Panc1 (cell line): ENCODE data around the gene GRM7. TPM values are rescaled to one million over a fixed set of nuclear protein-coding genes. Genes with fewer than 3 reads are reported as not detected.

Source experiments
- ATAC-seq: fragments of 200-7000 bp; cut with Tn5 transposase; 2 replicates; pipeline ENCODE4 v1.9.1; 2020; ENCODE audit warnings: mild to moderate bottlenecking, moderate library complexity
- BruUV-seq: library from RNA; stranded (reverse); fragments of 400-500 nt; replicated peaks from 2 replicates; lab custom pipeline; 2021; lab: Mats Ljungman, UMichigan
- CTCF ChIA-PET: fragments of 300-600 bp; sonication (Branson Sonifier 250); formaldehyde crosslinking; loops from one replicate; lab custom pipeline; 2022; ENCODE audit warnings: antibody characterized with exemption; lab: Charles Lee
- POLR2A ChIA-PET: fragments of 300-600 bp; sonication (Branson Sonifier 250); formaldehyde crosslinking; loops from one replicate; lab custom pipeline; 2022; ENCODE audit warnings: antibody characterized with exemption; lab: Charles Lee
- DNase-seq: peaks from one replicate; pipeline ENCODE4 v3.0.0-alpha.2; 2010; ENCODE audit warnings: low read depth, low spot score
- H3K27ac ChIP-seq: 2 replicates; pipeline ENCODE4 v1.5.1; 2011; ENCODE audit warnings: mild to moderate bottlenecking, low read length, inconsistent platforms
- H3K27me3 ChIP-seq: fragments of 200-500 bp; sonication (Bioruptor generic); 2 replicates; pipeline ENCODE4 v1.6.0; 2014; ENCODE audit warnings: low read length, inconsistent platforms; ENCODE audit not compliant: control insufficient read depth, insufficient read depth
- H3K36me3 ChIP-seq: fragments of 200-500 bp; sonication (Bioruptor generic); 2 replicates; pipeline ENCODE4 v1.5.1; 2014; ENCODE audit warnings: inconsistent platforms, mild to moderate bottlenecking, low read length, moderate library complexity; ENCODE audit not compliant: control insufficient read depth, insufficient read depth
- H3K4me1 ChIP-seq: 2 replicates; pipeline ENCODE4 v1.5.1; 2011; ENCODE audit warnings: inconsistent platforms, mild to moderate bottlenecking, low read length, moderate library complexity; ENCODE audit not compliant: control insufficient read depth, insufficient read depth
- H3K4me3 ChIP-seq, 2 experiments: 2 replicates each; pipeline ENCODE4 v1.5.1; 2011 to 2012; ENCODE audit warnings: low read depth in 2 of 2, low read length in 2 of 2, mild to moderate bottlenecking in 2 of 2, inconsistent platforms in 1 of 2, moderate library complexity in 1 of 2
- H3K9me3 ChIP-seq: fragments of 200-500 bp; sonication (Bioruptor generic); 2 replicates; pipeline ENCODE4 v1.5.1; 2014; ENCODE audit warnings: low read depth, mild to moderate bottlenecking, inconsistent platforms, low read length, moderate library complexity; ENCODE audit not compliant: control insufficient read depth, insufficient read depth
- CTCF ChIP-seq: fragments of 450-650 bp; IDR thresholded peaks from 2 replicates; pipeline ENCODE4 v1.5.1; 2017; ENCODE audit warnings: mild to moderate bottlenecking
- POLR2AphosphoS5 ChIP-seq: IDR thresholded peaks from 2 replicates; pipeline ENCODE4 v1.6.1; 2012; ENCODE audit warnings: mild to moderate bottlenecking, low read depth, low read length, moderate library complexity
- SIN3A ChIP-seq: IDR thresholded peaks from 2 replicates; pipeline ENCODE4 v1.6.1; 2012; ENCODE audit warnings: low read depth, mild to moderate bottlenecking, low read length, moderate library complexity, borderline replicate concordance; ENCODE audit not compliant: insufficient read depth
- TCF7L2 ChIP-seq: IDR thresholded peaks from 2 replicates; pipeline ENCODE4 v1.6.1; 2011; ENCODE audit warnings: mild to moderate bottlenecking, low read depth, low read length, inconsistent platforms
- in situ Hi-C: cut with HindIII; loops from 2 replicates; pipeline ENCODE4 v1.10.0; 2016; ENCODE audit warnings: low sequenced_read_pairs, low pct_unique_long_range_greater_than_20kb
- intact Hi-C: fragments of 100-400 bp; cut with micrococcal nuclease; formaldehyde crosslinking; loops from one replicate; pipeline ENCODE4 v1.10.0; 2022; ENCODE audit not compliant: unreplicated experiment
- total RNA-seq: library from RNA; stranded (reverse); gene quantifications from one replicate; pipeline ENCODE4 v1.2.1, GENCODE V29; 2021; ENCODE audit not compliant: unreplicated experiment
- TF ChIP-seq, protein P1 (sequence below), 2 experiments: IDR thresholded peaks; 2 replicates each; pipeline ENCODE4 v1.6.1; 2011 to 2012; ENCODE audit warnings: low read depth in 2 of 2, control low read depth in 1 of 2, low read length in 1 of 2, mild to moderate bottlenecking in 1 of 2, moderate library complexity in 1 of 2; ENCODE audit not compliant: insufficient read depth in 1 of 2

Gene GRM7
- total RNA-seq, 1 experiment from 2014 or later, result not detected

DNA sequence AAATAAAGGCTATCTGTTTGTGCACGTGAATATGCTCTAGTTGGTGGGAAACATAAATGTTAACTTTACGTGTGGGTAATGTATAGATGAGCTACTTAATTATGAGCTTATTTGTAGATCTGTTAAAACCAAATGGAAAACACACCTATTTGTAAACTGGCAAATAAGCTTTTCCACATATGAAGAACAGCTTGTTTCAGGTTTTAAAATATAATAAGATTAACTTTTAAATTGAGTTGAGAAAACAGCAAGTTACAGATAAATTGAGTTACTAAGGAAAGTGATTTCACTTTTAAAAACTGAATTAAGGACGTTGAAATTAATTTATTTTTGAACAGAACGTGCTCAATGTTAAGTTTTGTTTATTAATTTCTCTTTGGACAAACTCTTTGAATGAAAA, 140.5 kb downstream of the GRM7 start:
- BruUV-seq, result no TSS peak
- Histone ChIP-seq H3K9me3 (no peaks in the 10 kb centered on the region), H3K36me3 (no peaks in the 10 kb centered on the region), H3K4me3 (no peak overlapping the region), H3K27ac (no peak overlapping the region), H3K27me3 (no peaks in the 10 kb centered on the region), H3K4me1 (no peaks in the 10 kb centered on the region)
- TF ChIP-seq TCF7L2 (no peak), SIN3A (no peak), POLR2AphosphoS5 (no peak)
- TF ChIP-seq, protein P1, sequence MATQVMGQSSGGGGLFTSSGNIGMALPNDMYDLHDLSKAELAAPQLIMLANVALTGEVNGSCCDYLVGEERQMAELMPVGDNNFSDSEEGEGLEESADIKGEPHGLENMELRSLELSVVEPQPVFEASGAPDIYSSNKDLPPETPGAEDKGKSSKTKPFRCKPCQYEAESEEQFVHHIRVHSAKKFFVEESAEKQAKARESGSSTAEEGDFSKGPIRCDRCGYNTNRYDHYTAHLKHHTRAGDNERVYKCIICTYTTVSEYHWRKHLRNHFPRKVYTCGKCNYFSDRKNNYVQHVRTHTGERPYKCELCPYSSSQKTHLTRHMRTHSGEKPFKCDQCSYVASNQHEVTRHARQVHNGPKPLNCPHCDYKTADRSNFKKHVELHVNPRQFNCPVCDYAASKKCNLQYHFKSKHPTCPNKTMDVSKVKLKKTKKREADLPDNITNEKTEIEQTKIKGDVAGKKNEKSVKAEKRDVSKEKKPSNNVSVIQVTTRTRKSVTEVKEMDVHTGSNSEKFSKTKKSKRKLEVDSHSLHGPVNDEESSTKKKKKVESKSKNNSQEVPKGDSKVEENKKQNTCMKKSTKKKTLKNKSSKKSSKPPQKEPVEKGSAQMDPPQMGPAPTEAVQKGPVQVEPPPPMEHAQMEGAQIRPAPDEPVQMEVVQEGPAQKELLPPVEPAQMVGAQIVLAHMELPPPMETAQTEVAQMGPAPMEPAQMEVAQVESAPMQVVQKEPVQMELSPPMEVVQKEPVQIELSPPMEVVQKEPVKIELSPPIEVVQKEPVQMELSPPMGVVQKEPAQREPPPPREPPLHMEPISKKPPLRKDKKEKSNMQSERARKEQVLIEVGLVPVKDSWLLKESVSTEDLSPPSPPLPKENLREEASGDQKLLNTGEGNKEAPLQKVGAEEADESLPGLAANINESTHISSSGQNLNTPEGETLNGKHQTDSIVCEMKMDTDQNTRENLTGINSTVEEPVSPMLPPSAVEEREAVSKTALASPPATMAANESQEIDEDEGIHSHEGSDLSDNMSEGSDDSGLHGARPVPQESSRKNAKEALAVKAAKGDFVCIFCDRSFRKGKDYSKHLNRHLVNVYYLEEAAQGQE (IDR thresholded peaks at IDR 0.05; ENCODE audit: insufficient read depth in 1 of 2, low read depth in 2 of 2, low read length in 1 of 2), result no peak
- ChIA-PET CTCF (no interaction called here), POLR2A (no interaction called here)
- intact Hi-C loops (no loop called here), in situ Hi-C loops (no loop called here)
- DNase-seq, result no peak
- no peak for ATAC-seq

- H3K27ac ChIP-seq, result no peak overlapping the region
- TF ChIP-seq, protein P1 (IDR thresholded peaks at IDR 0.05; ENCODE audit: insufficient read depth in 1 of 2, low read depth in 2 of 2, low read length in 1 of 2), result no peak
- TF ChIP-seq SIN3A (no peak), POLR2AphosphoS5 (no peak), TCF7L2 (no peak), CTCF (no peak)
- no peak for ATAC-seq
- no peaks in the 10 kb centered on the region for H3K27me3 ChIP-seq
- no peaks in the 10 kb centered on the region for H3K4me1 ChIP-seq
- no peak for DNase-seq
- no TSS peak for BruUV-seq
- ChIA-PET POLR2A (no interaction called here), CTCF (no interaction called here)
- in situ Hi-C loops, result no loop called here
- no peak overlapping the region for H3K4me3 ChIP-seq
- H3K36me3 ChIP-seq, result no peaks in the 10 kb centered on the region
- intact Hi-C loops, result no loop called here
- no peaks in the 10 kb centered on the region for H3K9me3 ChIP-seq
Measured at GRCh38 chr3:7015683-7016440, 154.9 kb downstream of the GRM7 start.
